Mesenchymal stem cell (in vitro differentiated cells and primary cell): ENCODE measurements around the gene NOCT. TPM values are rescaled to one million over a fixed set of nuclear protein-coding genes. Genes with fewer than 3 reads are reported as not detected.
A peak's percentile ranks its signal among the peaks of the same experiment; 100 is the strongest.

Experiments
- DNase-seq: peaks from one replicate; pipeline ENCODE4 v3.0.0-alpha.2; 2013
- H2AFZ ChIP-seq: one replicate; pipeline ENCODE4 v1.6.1; 2013; ENCODE audit warnings: low read depth, mild to moderate bottlenecking, control low read depth, inconsistent platforms, low read length, moderate library complexity
- H2AK5ac ChIP-seq: 2 replicates; pipeline ENCODE4 v1.6.1; 2013; ENCODE audit warnings: low read length, moderate library complexity, mild to moderate bottlenecking, inconsistent platforms; ENCODE audit not compliant: severe bottlenecking
- H2BK120ac ChIP-seq: one replicate; pipeline ENCODE4 v1.6.1; 2013; ENCODE audit warnings: low read depth, mild to moderate bottlenecking, inconsistent platforms, low read length, moderate library complexity
- H2BK12ac ChIP-seq, 2 experiments: one replicate each; pipeline ENCODE4 v1.6.1; 2013; ENCODE audit warnings: inconsistent platforms in 2 of 2, low read length in 2 of 2, mild to moderate bottlenecking in 2 of 2, moderate library complexity in 2 of 2, control low read depth in 1 of 2
- H2BK15ac ChIP-seq: one replicate; pipeline ENCODE4 v1.6.1; 2013; ENCODE audit warnings: mild to moderate bottlenecking, low read depth, inconsistent platforms; ENCODE audit not compliant: poor library complexity, severe bottlenecking
- H2BK5ac ChIP-seq: 2 replicates; pipeline ENCODE4 v1.6.1; 2013; ENCODE audit warnings: low read depth, mild to moderate bottlenecking, low read length, control low read depth, inconsistent platforms; ENCODE audit not compliant: poor library complexity, severe bottlenecking
- H3K14ac ChIP-seq, 2 experiments: one replicate each; pipeline ENCODE4 v1.6.1; 2013; ENCODE audit warnings: inconsistent platforms in 2 of 2, low read length in 2 of 2, control low read depth in 1 of 2, mild to moderate bottlenecking in 1 of 2, moderate library complexity in 1 of 2
- H3K18ac ChIP-seq, 2 experiments: one replicate each; pipeline ENCODE4 v1.6.1; 2013; ENCODE audit warnings: inconsistent platforms in 2 of 2, low read length in 2 of 2, control low read depth in 1 of 2, low read depth in 1 of 2, mild to moderate bottlenecking in 1 of 2
- H3K23ac ChIP-seq, 2 experiments: one replicate each; pipeline ENCODE4 v1.6.1; 2013; ENCODE audit warnings: inconsistent platforms in 2 of 2, low read length in 2 of 2, mild to moderate bottlenecking in 2 of 2, moderate library complexity in 2 of 2, control low read depth in 1 of 2
- H3K27ac ChIP-seq: 2 replicates; pipeline ENCODE4 v1.5.1; 2013; ENCODE audit warnings: mild to moderate bottlenecking, moderate library complexity, low read length, control low read depth, inconsistent platforms; ENCODE audit not compliant: poor library complexity, severe bottlenecking
- H3K27me3 ChIP-seq, 2 experiments: 2 replicates each; pipeline versions ENCODE4 v1.6.1 to v1.7.0; 2013; ENCODE audit warnings: low read length in 2 of 2, mild to moderate bottlenecking in 2 of 2, moderate library complexity in 2 of 2, control low read depth in 1 of 2, inconsistent platforms in 1 of 2; ENCODE audit not compliant: control insufficient read depth in 1 of 2, insufficient read depth in 1 of 2
- H3K36me3 ChIP-seq, 2 experiments: 2 replicates each; pipeline versions ENCODE4 v1.6.1 to v1.7.0; 2013; ENCODE audit warnings: low read length in 2 of 2, control low read depth in 1 of 2, inconsistent platforms in 1 of 2, low read depth in 1 of 2, mild to moderate bottlenecking in 1 of 2; ENCODE audit not compliant: insufficient read depth in 2 of 2, control insufficient read depth in 1 of 2
- H3K4ac ChIP-seq, 2 experiments: one replicate each; pipeline ENCODE4 v1.6.1; 2013; ENCODE audit warnings: inconsistent platforms in 2 of 2, low read length in 2 of 2, mild to moderate bottlenecking in 2 of 2, moderate library complexity in 2 of 2, control low read depth in 1 of 2, low read depth in 1 of 2
- H3K4me1 ChIP-seq: 2 replicates; pipeline ENCODE4 v1.6.1; 2013; ENCODE audit warnings: low read depth, low read length, control low read depth; ENCODE audit not compliant: control insufficient read depth, insufficient read depth
- H3K4me2 ChIP-seq: 2 replicates; pipeline ENCODE4 v1.6.1; 2013; ENCODE audit warnings: low read length, mild to moderate bottlenecking, inconsistent platforms; ENCODE audit not compliant: poor library complexity, severe bottlenecking
- H3K4me3 ChIP-seq, 2 experiments: 2 replicates each; pipeline versions ENCODE4 v1.5.1 to v1.7.0; 2013; ENCODE audit warnings: low read length in 2 of 2, mild to moderate bottlenecking in 2 of 2, control low read depth in 1 of 2, low read depth in 1 of 2; ENCODE audit not compliant: insufficient read depth in 1 of 2
- H3K79me1 ChIP-seq: replicated peaks from 2 replicates; pipeline ENCODE4 v1.6.1; 2013; ENCODE audit warnings: mild to moderate bottlenecking, control low read depth, low read length, inconsistent platforms; ENCODE audit not compliant: poor library complexity, severe bottlenecking
- H3K9ac ChIP-seq: 2 replicates; pipeline ENCODE4 v1.7.0; 2013; ENCODE audit warnings: mild to moderate bottlenecking, low read length, moderate library complexity
- H3K9me3 ChIP-seq: 2 replicates; pipeline ENCODE4 v1.7.0; 2013; ENCODE audit warnings: mild to moderate bottlenecking, low read length; ENCODE audit not compliant: control insufficient read depth
- H4K8ac ChIP-seq: one replicate; pipeline ENCODE4 v1.6.1; 2013; ENCODE audit warnings: inconsistent platforms, mild to moderate bottlenecking, low read length, moderate library complexity
- H4K91ac ChIP-seq: one replicate; pipeline ENCODE4 v1.6.1; 2013; ENCODE audit warnings: mild to moderate bottlenecking, low read length, inconsistent platforms
- WGBS: methylation state at CpG from one replicate; pipeline ENCODE4 v1.1.7; 2013; ENCODE audit warnings: mixed read lengths; 5-methylcytosine and 5-hydroxymethylcytosine counted together
- polyA plus RNA-seq, 2 experiments: library from polyadenylated mRNA; stranded (reverse); fragments of 200-250 nt; gene quantifications; one replicate each; pipeline ENCODE4 v1.2.3, GENCODE V29; 2013

The NOCT gene
- 9.1 TPM for polyA plus RNA-seq (2013, experiment 1 of 2)
- polyA plus RNA-seq (2013, experiment 2 of 2) = 8.2 TPM

DNA sequence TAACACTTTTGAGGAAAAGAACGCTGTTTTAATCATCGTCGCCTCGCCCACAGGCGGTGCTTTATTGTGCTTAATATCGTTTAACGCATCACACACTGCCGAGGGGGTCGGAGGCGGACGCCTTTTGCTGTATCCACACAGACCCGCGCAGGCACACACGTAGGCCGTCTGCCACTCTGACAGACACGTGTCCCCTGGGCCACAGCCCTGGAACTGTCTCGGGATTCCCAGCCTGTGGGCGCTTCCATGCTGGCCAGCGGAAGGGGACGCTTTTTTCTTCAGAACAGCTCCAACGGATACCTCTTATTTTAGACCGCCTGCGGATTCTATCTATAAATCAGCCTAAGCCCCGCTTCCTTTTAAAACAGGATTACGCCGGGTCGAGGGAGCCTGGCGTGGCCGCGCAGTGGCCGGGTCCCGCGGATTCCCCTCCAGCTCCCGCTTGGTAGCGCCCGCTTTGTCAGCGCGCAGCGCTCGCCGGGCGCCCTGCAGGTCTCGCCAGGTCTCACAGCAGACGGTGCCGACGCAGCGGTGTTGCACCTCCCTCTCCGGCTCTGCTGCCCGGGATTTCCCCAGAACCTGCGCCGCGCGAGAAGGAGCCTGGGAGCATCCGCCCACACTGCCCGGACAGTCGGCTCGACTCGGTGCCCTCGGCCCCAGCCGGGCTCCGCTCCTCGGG is at the start of gene NOCT:
Gene NOCT, plus strand, starts transcription at position 513 of the 679 bp plus-strand sequence. CDS start 201 bp downstream, outside the sequence.
- Histone ChIP-seq H4K8ac (peak within 1 kb of the TSS; percentile 85), H3K4me3 (peak within 1 kb of the TSS; percentile 85 to 90), H3K27ac (peak within 1 kb of the TSS; percentile 100), H3K18ac (peak within 1 kb of the TSS; percentile 91 to 96), H3K4me2 (peak within 1 kb of the TSS; percentile 99), H3K27me3 (no peaks in the 10 kb centered on the region), H3K9me3 (no peaks in the 10 kb centered on the region), H3K4me1 (peaks cover 16% of the 10 kb centered on the region), H3K79me1 (no peaks in the 10 kb centered on the region), H2BK15ac (peak within 1 kb of the TSS; percentile 73), H3K4ac (peak within 1 kb of the TSS; percentile 91 to 98), H2AFZ (peak within 1 kb of the TSS; percentile 77), H3K36me3 (no peaks in the 10 kb centered on the region), H2BK12ac (peak within 1 kb of the TSS; percentile 66 to 90), H2BK120ac (peak within 1 kb of the TSS; percentile 99), H3K9ac (peak within 1 kb of the TSS; percentile 96), H3K14ac (peak within 1 kb of the TSS in 1 of 2 experiments; percentile 73), H4K91ac (peak within 1 kb of the TSS; percentile 92), H3K23ac (peak within 1 kb of the TSS; percentile 23 to 79), H2BK5ac (peak within 1 kb of the TSS; percentile 98), H2AK5ac (peak within 1 kb of the TSS; percentile 97)
- peak; percentile 94 for DNase-seq
- under 1% methylated on average over 54 of the region's 62 CpGs for WGBS

DNA sequence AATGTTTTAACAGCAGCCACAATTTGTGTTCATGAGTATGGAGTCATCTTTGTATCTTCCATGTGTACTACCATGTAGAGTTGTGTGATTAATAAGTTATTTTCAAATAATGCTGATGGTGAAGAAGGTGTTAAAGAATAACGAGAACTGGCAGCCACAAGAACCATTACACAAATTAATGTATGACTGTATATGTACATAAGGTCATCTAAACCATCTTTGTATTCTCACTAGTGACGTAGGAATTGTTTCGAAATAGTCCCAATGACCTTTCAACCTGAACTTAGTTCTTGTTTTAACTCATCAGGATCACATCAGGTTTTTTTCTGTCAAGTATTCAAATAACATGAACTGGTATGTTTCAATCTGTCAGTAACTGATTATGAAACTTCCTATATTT is 48.3 kb upstream of the NOCT start:
- no peak overlapping the region for H2AFZ ChIP-seq
- DNase-seq = peak; percentile 49
- no peaks in the 10 kb centered on the region for H3K27me3 ChIP-seq
- no peak overlapping the region for H3K9ac ChIP-seq
- H3K4ac ChIP-seq = no peak overlapping the region
- no peak overlapping the region for H2BK12ac ChIP-seq
- H3K79me1 ChIP-seq = no peaks in the 10 kb centered on the region
- H3K27ac ChIP-seq = no peak overlapping the region
- H3K14ac ChIP-seq = no peak overlapping the region
- H3K23ac ChIP-seq = no peak overlapping the region
- no peak overlapping the region for H3K4me3 ChIP-seq
- H3K36me3 ChIP-seq = no peaks in the 10 kb centered on the region
- H3K9me3 ChIP-seq = no peaks in the 10 kb centered on the region
- H4K8ac ChIP-seq = no peak overlapping the region
- H3K4me1 ChIP-seq = no peaks in the 10 kb centered on the region
- WGBS = no CpG with 5 or more reads among the region's 3 CpGs
- H4K91ac ChIP-seq = no peak overlapping the region
- H2BK15ac ChIP-seq = no peak overlapping the region
- H3K18ac ChIP-seq = no peak overlapping the region
- no peak overlapping the region for H2BK5ac ChIP-seq
- H2AK5ac ChIP-seq = no peak overlapping the region
- H3K4me2 ChIP-seq = no peak overlapping the region
- no peak overlapping the region for H2BK120ac ChIP-seq

DNA sequence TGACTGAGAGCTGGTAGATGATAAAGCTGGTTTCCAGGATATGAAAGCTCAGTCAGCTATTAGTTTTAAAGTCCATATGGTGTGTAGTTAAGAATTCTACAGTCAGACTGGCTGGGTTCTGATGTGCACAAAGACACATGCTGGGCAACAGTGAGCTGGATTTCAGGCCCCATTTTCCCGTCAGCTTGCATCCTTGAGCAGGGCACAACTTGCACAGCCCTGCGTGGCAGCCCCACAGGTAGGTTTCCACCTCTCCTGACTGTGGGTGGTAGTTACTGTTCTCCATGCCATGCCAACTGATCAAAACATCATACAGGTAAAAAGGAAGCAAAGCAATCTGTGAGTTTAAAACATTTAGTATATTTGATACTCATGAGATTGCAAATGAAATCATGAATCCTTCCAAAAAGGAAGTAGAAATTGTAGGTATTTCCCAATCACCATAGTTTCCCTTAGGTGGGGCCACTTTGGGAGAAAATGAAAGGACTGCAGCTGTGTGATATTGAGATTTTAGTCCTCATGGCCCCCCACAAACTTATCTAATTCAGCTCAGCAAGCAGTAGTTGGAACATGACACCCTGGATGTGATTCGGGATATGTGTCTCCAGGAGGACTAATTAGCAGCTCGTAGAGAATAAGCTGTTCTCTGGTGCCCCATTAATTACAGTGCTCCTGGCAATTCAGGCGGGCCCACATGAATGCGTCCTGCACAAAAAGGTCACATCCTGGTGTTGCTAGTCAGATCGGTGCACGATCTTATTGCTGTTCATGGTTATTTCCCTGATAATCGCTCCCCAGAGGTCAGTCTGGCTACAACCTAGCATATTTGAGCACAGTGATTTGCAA is 42.4 kb upstream of the NOCT start:
- 47% methylated on average over 9 of the region's 9 CpGs for WGBS
- no peaks in the 10 kb centered on the region for H3K79me1 ChIP-seq
- H3K4ac ChIP-seq = no peak overlapping the region

DNA sequence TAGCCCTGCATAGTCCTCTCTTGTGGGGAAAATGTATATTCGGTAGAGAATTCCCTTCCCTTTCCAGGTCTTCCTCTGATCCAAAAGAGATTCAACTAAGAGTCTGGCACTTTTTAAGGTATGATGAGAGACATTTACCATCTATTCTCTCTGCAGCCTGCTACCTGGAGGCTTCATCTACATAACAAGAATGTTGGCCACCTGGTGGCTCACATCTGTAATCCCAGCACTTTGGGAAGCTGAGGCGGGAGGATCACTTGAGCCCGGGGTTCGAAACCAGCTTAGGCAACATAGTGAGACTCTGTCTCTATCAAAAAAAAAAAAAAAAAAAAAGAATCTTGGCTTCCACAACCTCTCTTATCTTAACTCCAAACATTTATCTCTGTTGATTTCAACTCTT is 40.4 kb upstream of the NOCT start:
- Histone ChIP-seq H3K4ac (no peak overlapping the region), H3K27me3 (no peaks in the 10 kb centered on the region), H4K8ac (no peak overlapping the region), H3K18ac (no peak overlapping the region), H3K4me3 (no peak overlapping the region), H2BK120ac (no peak overlapping the region), H3K27ac (no peak overlapping the region), H3K36me3 (no peaks in the 10 kb centered on the region), H3K79me1 (no peaks in the 10 kb centered on the region), H4K91ac (no peak overlapping the region), H2AK5ac (no peak overlapping the region), H2AFZ (no peak overlapping the region), H2BK12ac (no peak overlapping the region), H3K4me2 (no peak overlapping the region), H3K4me1 (peaks cover 3% of the 10 kb centered on the region), H3K14ac (no peak overlapping the region), H3K23ac (no peak overlapping the region), H2BK15ac (no peak overlapping the region), H3K9me3 (no peaks in the 10 kb centered on the region), H2BK5ac (no peak overlapping the region), H3K9ac (no peak overlapping the region)
- DNase-seq = no peak
- WGBS = 74% methylated on average over 4 of the region's 4 CpGs

More for the DNA sequence above, 42.4 kb upstream of the NOCT start:
- Histone ChIP-seq H2BK12ac (no peak overlapping the region), H3K9ac (no peak overlapping the region), H2BK15ac (no peak overlapping the region), H4K8ac (peak overlapping the region; percentile 49), H2AK5ac (no peak overlapping the region), H3K9me3 (no peaks in the 10 kb centered on the region), H3K36me3 (no peaks in the 10 kb centered on the region), H3K14ac (no peak overlapping the region), H2BK120ac (peak overlapping the region; percentile 27), H3K27ac (no peak overlapping the region), H4K91ac (no peak overlapping the region), H3K4me1 (peaks cover 3% of the 10 kb centered on the region), H3K23ac (no peak overlapping the region), H2BK5ac (no peak overlapping the region), H3K4me2 (no peak overlapping the region), H3K4me3 (peak overlapping the region in 1 of 2 experiments; percentile 13), H2AFZ (peak overlapping the region; percentile 56), H3K18ac (peak overlapping the region in 1 of 2 experiments; percentile 45), H3K27me3 (no peaks in the 10 kb centered on the region)
- no peak for DNase-seq
